Measurements from ENCODE around the gene ZNF407.

DNA sequence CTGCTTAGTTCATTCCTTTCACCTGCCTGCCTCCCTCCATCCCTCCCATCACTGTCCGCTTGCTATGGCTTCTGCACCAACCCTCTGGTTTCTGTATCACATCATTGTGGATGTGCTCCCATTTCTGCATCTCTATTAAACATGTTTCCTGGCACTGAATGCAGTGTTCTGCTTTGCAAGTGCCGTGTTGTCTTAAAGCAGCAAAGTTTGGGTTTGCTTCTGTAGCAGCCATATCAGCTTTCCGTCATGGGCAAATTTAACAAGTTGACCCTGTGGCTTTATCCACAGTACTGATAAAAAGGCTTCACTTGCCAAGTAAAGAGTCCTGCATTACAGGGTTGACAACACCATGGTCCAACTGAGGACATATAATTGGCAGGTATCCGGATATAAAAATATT is 445.8 kb downstream of the ZNF407 start:
- TF ChIP-seq, protein P1, sequence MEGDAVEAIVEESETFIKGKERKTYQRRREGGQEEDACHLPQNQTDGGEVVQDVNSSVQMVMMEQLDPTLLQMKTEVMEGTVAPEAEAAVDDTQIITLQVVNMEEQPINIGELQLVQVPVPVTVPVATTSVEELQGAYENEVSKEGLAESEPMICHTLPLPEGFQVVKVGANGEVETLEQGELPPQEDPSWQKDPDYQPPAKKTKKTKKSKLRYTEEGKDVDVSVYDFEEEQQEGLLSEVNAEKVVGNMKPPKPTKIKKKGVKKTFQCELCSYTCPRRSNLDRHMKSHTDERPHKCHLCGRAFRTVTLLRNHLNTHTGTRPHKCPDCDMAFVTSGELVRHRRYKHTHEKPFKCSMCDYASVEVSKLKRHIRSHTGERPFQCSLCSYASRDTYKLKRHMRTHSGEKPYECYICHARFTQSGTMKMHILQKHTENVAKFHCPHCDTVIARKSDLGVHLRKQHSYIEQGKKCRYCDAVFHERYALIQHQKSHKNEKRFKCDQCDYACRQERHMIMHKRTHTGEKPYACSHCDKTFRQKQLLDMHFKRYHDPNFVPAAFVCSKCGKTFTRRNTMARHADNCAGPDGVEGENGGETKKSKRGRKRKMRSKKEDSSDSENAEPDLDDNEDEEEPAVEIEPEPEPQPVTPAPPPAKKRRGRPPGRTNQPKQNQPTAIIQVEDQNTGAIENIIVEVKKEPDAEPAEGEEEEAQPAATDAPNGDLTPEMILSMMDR (IDR thresholded peaks at IDR 0.05; ENCODE audit: insufficient read depth, low read length): no peak
- TF ChIP-seq POLR2AphosphoS5 (IDR thresholded peaks at IDR 0.05; ENCODE audit: low read depth): no peak
